ENCODE measurements around the gene DUSP23. TPM values are rescaled to one million over a fixed set of nuclear protein-coding genes. Genes with fewer than 3 reads are reported as not detected.

DUSP23 gene
- total RNA-seq, 4 donors from 2014 or later: 43.2 to 75.2 (median 50.1) TPM

GRCh38 chr1:159804924-159805323, 24.2 kb downstream of the DUSP23 start:
- intact Hi-C loops (cut with DNase I): no loop called here
- Histone ChIP-seq H3K9me3 (no peaks in the 10 kb centered on the region), H3K27ac (replicated peaks in 1 of 4) (no peak overlapping the region), H3K4me1 (no peaks in the 10 kb centered on the region), H3K4me3 (no peak overlapping the region), H3K36me3 (no peaks in the 10 kb centered on the region), H3K27me3 (peaks cover 0 to 24% (median 0%) of the 10 kb centered on the region in 4 donors)
- no peak for DNase-seq (ENCODE audit: extremely low spot score)
- TF ChIP-seq CTCF (IDR thresholded peaks at IDR 0.05) (no peak), EP300 (IDR thresholded peaks at IDR 0.05) (no peak), POLR2A (IDR thresholded peaks at IDR 0.05; ENCODE audit: low read depth) (no peak), POLR2AphosphoS5 (IDR thresholded peaks at IDR 0.05) (no peak)
- 49% methylated on average over 2 of the region's 2 CpGs for WGBS

GRCh38 chr1:159815926-159816325, 35.2 kb downstream of the DUSP23 start:
- no peaks in the 10 kb centered on the region for H3K4me1 ChIP-seq
- intact Hi-C loops (cut with DNase I): no loop called here
- TF ChIP-seq CTCF (IDR thresholded peaks at IDR 0.05): no peak
- TF ChIP-seq POLR2A (IDR thresholded peaks at IDR 0.05; ENCODE audit: low read depth): no peak
- no peak for TF ChIP-seq POLR2AphosphoS5 (IDR thresholded peaks at IDR 0.05)
- no peak for TF ChIP-seq EP300 (IDR thresholded peaks at IDR 0.05)
- H3K27ac ChIP-seq (replicated peaks in 1 of 4): no peak overlapping the region
- DNase-seq (ENCODE audit: extremely low spot score): no peak
- no peaks in the 10 kb centered on the region for H3K27me3 ChIP-seq
- no peaks in the 10 kb centered on the region for H3K9me3 ChIP-seq
- H3K36me3 ChIP-seq: no peaks in the 10 kb centered on the region
- WGBS: 94% methylated on average over 8 of the region's 8 CpGs
- H3K4me3 ChIP-seq: no peak overlapping the region

- intact Hi-C loops (cut with DNase I): no loop called here
- TF ChIP-seq POLR2A (IDR thresholded peaks at IDR 0.05; ENCODE audit: low read depth) (no peak), EP300 (IDR thresholded peaks at IDR 0.05) (no peak), POLR2AphosphoS5 (IDR thresholded peaks at IDR 0.05) (no peak), CTCF (IDR thresholded peaks at IDR 0.05) (no peak)
- Histone ChIP-seq H3K36me3 (no peaks in the 10 kb centered on the region), H3K4me3 (no peak overlapping the region), H3K27ac (replicated peaks in 1 of 4) (no peak overlapping the region), H3K27me3 (peaks cover 0 to 8% (median 0%) of the 10 kb centered on the region in 4 donors), H3K4me1 (no peaks in the 10 kb centered on the region), H3K9me3 (no peaks in the 10 kb centered on the region)
- 89% methylated on average over 11 of the region's 11 CpGs for WGBS
- no peak for DNase-seq (ENCODE audit: extremely low spot score)
These were observed 36.7 kb downstream of the DUSP23 start for GRCh38 chr1:159817276-159818041.

- no peaks in the 10 kb centered on the region for H3K9me3 ChIP-seq
- intact Hi-C loops (cut with DNase I): no loop called here
- DNase-seq (ENCODE audit: extremely low spot score): no peak
- no peaks in the 10 kb centered on the region for H3K4me1 ChIP-seq
- H3K27ac ChIP-seq (replicated peaks in 1 of 4): no peak overlapping the region
- no peaks in the 10 kb centered on the region for H3K36me3 ChIP-seq
- TF ChIP-seq POLR2AphosphoS5 (IDR thresholded peaks at IDR 0.05): no peak
- TF ChIP-seq EP300 (IDR thresholded peaks at IDR 0.05): no peak
- TF ChIP-seq CTCF (IDR thresholded peaks at IDR 0.05): no peak
- no peak for TF ChIP-seq POLR2A (IDR thresholded peaks at IDR 0.05; ENCODE audit: low read depth)
- H3K27me3 ChIP-seq: peaks cover 0 to 33% (median 0%) of the 10 kb centered on the region in 4 donors
- no peak overlapping the region for H3K4me3 ChIP-seq
- WGBS: 70% methylated on average over 9 of the region's 9 CpGs
These were observed 40.6 kb downstream of the DUSP23 start for GRCh38 chr1:159821171-159821867.
